GM18951 (cell line): ENCODE data around the gene PIGH.

Experiments
- POLR2A ChIP-seq: IDR thresholded peaks from 4 replicates; pipeline ENCODE4 v1.6.1; 2011; ENCODE audit warnings: mild to moderate bottlenecking; ENCODE audit not compliant: insufficient read length, insufficient read depth; ENCODE audit errors: extremely low read depth
- in situ Hi-C: fragments of 300-500 bp; cut with MboI; formaldehyde crosslinking; loops from one replicate; pipeline ENCODE4 v1.12.0; 2022; ENCODE audit warnings: low sequenced_read_pairs, mixed read lengths, inconsistent platforms; ENCODE audit not compliant: unreplicated experiment

PIGH gene

GRCh38 chr14:67589204-67589770 is 10.8 kb downstream of the PIGH start:
- in situ Hi-C loops = loop anchor here (10.0 kb wide), 1 partner anchor 76 kb away; no protein-coding TSS in a partner anchor

GRCh38 chr14:67586369-67586768 is 13.7 kb downstream of the PIGH start:
- in situ Hi-C loops = loop anchor here (10.0 kb wide), 1 partner anchor 78 kb away; no protein-coding TSS in a partner anchor
- TF ChIP-seq POLR2A = no peak

More at GRCh38 chr14:67589204-67589770, 10.8 kb downstream of the PIGH start:
- no peak for TF ChIP-seq POLR2A

GRCh38 chr14:67584978-67585377 is 15.1 kb downstream of the PIGH start:
- in situ Hi-C loops = loop anchor here (10.0 kb wide), 1 partner anchor 80 kb away; no protein-coding TSS in a partner anchor
- no peak for TF ChIP-seq POLR2A

- no peak for TF ChIP-seq POLR2A
- in situ Hi-C loops = loop anchor here (10.0 kb wide), 1 partner anchor 81 kb away; no protein-coding TSS in a partner anchor
Observed at GRCh38 chr14:67583711-67584644, 16.1 kb downstream of the PIGH start.

GRCh38 chr14:67582061-67582460 is 18.0 kb downstream of the PIGH start:
- in situ Hi-C loops = loop anchor here (10.0 kb wide), 1 partner anchor 83 kb away; no protein-coding TSS in a partner anchor
- TF ChIP-seq POLR2A = no peak

GRCh38 chr14:67581643-67582042 is 18.4 kb downstream of the PIGH start:
- in situ Hi-C loops = loop anchor here (10.0 kb wide), 1 partner anchor 83 kb away; no protein-coding TSS in a partner anchor

GRCh38 chr14:67580336-67581171 is 19.5 kb downstream of the PIGH start:
- TF ChIP-seq POLR2A = no peak
- in situ Hi-C loops = loop anchor here (10.0 kb wide), 1 partner anchor 84 kb away; no protein-coding TSS in a partner anchor

More at GRCh38 chr14:67581643-67582042, 18.4 kb downstream of the PIGH start:
- no peak for TF ChIP-seq POLR2A

GRCh38 chr14:67579636-67580035 is 20.4 kb downstream of the PIGH start:
- in situ Hi-C loops = loop anchor here (10.0 kb wide), 1 partner anchor 85 kb away; no protein-coding TSS in a partner anchor
- no peak for TF ChIP-seq POLR2A

- in situ Hi-C loops = no loop called here
- no peak for TF ChIP-seq POLR2A
Observed at GRCh38 chr14:67579040-67579439, 21.0 kb downstream of the PIGH start.

GRCh38 chr14:67577909-67578749 is 21.9 kb downstream of the PIGH start:
- in situ Hi-C loops = no loop called here
- TF ChIP-seq POLR2A = no peak

- TF ChIP-seq POLR2A = no peak
- in situ Hi-C loops = no loop called here
Observed at GRCh38 chr14:67577181-67577808, 22.8 kb downstream of the PIGH start.
